NCI-H82 treated with DMSO at 0.1 percent for 48 hours (cell line): ENCODE measurements around the gene RPL5.

ENCODE experiments used
- DNase-seq: peaks from one replicate; lab custom pipeline; 2025; ENCODE audit not compliant: unreplicated experiment; lab: John Stamatoyannopoulos, UW

The RPL5 gene

DNA sequence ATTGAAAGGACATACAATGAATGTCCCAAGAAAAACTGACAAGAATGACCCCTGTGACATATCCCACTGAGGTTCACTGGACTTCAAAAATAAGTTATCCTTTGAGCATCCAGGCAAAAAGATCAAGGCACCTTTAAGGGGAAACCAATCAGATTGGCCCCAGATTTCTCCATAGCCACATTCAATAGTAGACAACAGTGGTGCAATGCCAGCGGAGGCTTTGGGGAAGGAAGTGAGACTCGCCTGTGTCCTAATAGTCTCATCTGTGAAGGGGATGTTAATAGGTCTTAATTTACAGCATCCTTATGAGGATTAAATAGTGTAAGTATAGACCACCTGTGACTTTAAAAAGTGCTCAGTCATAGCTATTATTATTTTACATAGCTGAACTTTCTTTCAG lies 21.5 kb downstream of the RPL5 start:
- peak; percentile 21 for DNase-seq

DNA sequence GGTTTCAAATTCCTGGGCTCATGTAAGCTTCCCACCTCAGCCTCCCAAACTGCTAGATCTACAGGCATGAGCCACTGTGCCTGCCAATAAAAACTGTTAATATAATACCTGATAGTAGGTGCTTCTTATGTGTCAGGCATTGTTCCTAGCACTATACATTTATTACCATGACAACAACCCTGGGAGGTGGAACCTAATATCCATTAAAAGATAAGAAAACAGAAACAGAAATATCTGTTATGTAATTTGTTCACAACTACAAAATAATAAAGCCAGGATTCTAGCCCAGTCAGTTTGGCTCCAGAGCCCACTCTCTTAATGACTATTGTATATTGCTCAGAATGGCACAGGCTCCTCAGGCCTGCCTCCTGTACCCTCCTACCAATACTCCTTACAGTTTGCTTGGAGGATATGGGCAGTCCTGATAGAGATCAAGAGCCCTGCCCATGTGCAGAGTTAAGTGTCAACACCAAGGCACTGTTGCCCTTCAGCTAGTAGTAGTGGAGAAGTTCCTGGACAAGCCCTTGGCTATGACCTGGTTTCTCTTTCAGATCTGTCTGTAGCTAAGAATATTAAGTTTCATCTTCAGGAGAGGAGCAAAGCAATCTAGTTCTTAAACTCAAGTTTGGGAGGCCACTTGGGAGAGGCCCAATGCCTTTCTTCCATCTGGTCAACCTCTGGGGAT lies 22.4 kb downstream of the RPL5 start:
- peak; percentile 47 for DNase-seq

DNA sequence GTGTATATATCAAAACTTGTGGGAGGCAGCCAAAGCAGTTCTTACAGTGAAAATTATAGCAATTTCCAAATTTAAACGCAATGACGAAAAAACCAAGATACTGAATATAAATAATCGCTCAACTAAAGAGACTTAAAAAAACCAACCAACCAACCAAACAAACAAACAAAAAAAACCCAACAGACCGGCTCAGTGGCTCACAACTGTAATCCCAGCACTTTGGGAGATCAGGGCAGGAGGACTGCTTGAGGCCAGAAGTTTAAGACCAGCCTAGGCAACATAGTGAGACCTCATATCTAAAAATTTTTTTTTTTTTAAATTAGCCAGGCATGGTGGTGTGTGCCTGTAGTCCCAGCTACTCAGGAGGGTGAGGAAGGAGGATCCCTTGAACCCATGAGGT lies 23.4 kb downstream of the RPL5 start:
- DNase-seq, result no peak

DNA sequence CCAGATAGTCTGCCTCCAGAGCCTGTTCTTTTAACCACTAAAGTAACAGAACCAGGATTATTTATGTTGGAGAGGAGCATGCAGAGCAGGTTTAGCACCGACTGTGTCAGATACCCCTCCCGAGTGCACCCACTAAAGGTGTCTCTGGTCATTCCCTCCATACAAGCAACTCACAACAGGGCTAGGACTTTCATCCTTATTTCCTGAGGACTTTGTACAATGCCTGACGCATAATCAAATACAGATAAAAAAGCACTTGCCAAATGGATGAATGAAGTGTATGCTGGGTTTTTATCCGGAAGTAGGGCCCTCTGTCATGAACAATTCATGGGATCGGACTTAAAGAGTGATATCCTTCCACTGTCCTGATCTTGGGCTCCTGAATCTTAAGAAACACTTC lies 26.0 kb downstream of the RPL5 start:
- no peak for DNase-seq

DNA sequence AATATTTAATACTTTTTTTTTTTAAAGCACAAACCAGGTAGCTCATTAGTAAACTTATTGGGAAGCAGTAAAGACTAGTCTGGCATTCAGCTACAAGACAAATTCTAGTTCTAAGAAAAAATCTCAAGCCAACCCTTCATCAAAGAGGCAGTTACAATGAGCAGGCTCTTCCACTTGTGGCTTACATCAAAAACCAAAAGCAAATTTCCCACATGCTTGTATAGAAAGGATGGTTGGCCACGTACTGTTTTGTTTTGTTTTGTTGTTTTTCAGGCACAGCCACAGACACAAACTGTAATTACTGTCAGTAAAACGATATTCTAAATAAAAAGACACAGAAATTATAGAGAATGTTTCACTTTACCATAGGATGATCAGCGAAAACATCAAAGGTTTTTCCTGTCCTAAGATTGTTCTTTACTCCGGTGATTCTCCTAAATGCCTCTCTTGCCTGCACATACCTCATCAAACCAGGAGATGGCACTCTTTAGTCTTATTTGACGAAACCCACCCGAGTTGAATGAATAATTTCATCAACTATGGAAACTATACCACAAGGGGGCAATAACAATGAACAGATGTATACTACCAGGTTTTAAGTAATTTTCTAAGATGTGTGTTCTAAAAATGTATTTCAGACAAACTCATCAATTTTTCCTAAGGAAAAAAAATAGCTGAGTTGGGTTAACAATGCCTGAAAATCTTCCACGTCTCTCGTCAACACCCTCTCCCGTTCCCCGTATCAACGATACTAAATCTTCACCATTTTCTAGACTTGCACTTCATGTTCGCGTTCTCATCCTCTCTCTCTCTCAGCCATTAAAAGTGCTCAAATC lies 26.9 kb downstream of the RPL5 start:
- peak; percentile 83 for DNase-seq

DNA sequence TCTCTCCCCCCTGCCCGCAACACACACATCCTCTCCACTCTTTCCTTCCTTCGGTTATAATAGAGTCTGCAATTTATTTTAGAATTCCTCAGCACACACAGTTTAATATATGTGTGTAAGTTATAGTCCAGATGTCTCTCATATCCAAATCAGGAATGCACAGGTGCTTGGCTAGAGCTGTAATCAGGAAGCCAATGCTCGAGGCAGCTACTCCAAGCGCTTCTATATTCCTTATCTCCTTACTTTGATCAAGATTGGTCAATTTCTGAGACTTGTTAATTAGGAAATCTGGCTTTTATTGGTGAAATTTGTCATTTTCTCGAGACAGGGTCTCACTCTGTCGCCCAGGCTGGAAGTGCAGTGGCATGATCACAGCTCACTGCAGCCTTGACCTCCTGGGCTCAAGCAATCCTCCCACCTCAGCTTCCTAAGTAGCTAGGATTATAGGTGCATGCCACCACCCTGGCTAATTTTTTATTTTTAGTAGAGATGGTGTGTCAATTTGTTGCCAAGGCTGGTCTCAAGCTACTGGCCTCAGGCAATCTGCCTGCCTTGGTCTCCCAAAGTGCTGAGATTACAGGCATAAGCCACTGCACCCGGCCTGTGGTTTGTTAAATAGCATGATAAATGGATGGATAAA lies 27.7 kb downstream of the RPL5 start:
- no peak for DNase-seq

DNA sequence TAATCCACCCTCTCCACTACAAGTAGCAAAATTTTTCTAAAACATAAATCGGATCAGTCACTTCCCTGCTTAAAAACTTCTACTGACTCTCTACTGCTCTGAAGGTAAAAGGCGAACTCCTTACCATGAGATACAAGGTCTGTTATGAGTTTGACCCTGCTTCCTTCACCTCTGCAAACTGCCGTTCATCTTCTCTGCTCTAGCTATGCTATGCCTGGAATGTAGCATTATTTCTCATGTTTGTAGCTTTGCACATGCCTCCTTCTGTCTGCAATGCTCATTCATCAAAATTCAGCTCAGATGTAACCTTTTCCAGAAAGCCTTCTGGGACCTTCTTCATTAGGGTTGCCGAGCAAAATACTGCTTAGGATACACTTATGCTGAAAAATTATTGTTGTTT lies 30.8 kb downstream of the RPL5 start:
- no peak for DNase-seq

DNA sequence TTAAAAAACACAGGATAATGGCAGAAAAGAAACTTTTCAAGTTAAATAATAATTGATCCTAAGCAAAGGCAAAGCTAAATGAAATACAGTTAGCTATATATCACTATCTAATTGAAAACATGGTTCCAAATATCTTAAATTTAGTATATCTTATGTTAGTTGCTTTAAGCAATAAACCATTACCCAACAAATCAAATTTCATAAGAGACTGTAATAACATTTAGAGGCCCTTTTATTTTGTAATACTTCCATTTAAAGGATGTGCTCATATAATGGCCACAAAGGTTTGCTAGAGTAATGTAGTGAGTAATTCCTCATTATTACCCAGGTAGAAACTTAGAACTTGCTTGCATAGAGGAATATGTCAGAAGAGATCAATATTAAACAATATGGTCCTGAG lies 32.3 kb downstream of the RPL5 start:
- no peak for DNase-seq

DNA sequence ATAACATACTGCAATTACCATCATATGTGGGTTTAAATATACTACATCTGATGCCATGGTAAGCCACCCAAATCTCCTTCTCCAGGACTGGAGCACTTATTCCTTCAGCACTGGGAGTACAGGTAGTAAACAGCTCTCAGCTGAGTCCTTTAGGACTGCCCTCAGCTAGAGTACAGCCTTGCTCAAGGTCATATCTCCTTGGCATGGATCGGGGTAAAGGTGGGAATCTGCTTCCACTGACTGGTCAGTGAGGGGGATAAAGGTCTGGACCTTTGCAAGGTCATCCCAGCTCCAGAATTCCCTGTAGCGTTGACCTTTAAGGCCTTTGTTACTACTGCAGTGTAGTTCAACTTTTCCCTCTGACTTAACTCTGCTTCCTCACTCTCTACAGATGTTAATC lies 38.8 kb downstream of the RPL5 start:
- DNase-seq, result no peak

DNA sequence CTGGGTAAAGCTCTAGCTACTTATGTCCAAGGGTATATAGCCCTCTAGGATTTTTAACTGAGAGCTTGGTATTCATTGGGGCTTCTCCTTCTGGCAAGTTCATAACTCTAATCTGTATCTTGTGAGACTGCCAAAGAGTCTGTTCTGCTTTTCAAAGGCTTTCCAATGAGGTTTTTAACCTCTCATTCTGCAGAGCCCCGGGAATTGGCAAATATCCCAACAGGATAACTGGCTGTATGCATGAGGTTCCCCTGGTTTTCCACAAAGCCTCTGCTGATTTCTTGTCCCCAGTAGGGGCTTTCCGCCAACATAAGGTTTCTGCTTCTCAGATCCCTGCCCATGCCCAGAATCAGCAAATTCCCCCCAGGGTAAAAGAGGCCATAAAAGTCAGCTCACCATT lies 40.9 kb downstream of the RPL5 start:
- DNase-seq, result no peak

DNA sequence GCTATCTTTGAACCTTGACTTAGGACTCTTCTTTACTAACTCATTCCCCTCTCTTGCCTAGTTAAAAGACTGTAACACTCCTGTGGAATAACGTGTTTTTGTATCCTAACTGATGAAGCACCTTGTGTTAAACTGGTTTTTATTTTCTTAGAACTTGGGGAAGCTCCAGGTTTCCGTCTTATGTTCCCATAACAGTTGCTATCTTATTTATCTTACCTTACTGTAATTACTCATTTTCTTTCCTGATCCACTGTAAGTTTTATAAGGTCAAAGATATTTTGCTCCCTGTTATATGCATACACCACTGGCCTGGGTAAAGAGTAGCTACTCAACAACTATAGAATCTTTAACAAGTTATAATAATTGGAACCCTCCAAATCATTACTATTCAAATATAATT lies 43.1 kb downstream of the RPL5 start:
- no peak for DNase-seq

DNA sequence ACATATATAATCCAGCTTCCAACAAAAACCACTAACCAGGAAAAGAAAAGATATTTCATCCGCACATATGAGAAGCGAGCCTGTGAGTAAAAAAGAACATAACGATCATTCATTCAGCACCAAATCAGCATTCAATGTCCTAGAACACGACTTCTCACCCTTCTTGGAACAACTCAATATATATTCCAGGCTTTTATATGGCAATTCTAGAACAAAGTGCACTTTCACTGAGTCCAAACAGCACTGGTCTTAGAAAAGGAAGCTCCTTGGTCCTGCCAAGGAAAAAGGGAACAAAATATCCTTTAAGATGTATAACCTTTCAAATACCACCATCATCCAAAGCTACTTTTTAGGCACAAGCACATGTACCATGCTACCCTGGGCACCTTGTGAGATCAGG lies 44.5 kb downstream of the RPL5 start:
- DNase-seq, result no peak

DNA sequence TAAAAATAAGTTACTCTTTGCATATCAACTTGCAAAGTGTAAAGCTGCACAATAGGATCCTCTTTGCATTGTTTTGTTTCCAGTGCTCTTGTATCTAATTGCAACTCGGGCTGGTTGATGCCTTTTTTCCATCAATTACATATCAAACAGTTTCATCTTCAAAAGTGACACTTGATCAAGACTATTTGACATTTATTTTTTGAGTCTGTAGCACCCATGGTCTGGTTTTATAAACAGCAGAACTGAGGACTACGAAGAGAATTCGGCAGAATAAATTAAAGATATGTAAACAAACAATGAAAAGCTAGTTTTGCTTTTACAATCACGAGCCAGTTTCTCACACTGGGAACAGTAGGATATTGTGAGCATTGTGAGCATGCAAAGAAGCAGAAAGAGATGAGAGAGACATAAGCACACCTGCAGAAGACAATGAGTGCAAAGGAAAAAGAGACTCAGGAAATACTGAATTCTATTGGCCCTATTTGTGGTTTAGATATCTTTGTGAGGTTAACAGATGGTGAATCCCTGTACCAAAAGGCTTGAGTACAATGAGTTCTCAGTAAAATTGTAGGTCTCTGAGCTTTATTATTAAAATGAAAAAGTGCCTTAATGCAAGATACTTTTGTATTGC lies 45.4 kb downstream of the RPL5 start:
- no peak for DNase-seq

DNA sequence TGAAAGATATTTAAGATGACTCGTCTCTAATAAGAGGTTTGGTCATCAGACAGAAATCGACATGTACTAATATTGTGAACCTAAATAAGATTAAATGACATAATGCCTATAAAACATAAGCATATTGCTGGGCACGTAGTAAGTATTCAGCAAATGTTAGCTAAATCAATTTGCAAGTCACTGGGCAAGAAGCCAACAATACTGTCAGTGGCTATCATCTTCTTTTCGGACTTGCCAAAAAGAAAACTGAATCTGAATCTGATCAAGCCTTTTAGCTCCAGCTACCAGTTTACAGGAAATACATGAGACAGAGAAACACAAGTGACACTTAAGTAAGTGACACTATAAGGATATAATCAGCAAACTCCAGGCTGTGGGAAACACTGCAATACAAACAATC lies 46.0 kb downstream of the RPL5 start:
- DNase-seq, result peak; percentile 36

DNA sequence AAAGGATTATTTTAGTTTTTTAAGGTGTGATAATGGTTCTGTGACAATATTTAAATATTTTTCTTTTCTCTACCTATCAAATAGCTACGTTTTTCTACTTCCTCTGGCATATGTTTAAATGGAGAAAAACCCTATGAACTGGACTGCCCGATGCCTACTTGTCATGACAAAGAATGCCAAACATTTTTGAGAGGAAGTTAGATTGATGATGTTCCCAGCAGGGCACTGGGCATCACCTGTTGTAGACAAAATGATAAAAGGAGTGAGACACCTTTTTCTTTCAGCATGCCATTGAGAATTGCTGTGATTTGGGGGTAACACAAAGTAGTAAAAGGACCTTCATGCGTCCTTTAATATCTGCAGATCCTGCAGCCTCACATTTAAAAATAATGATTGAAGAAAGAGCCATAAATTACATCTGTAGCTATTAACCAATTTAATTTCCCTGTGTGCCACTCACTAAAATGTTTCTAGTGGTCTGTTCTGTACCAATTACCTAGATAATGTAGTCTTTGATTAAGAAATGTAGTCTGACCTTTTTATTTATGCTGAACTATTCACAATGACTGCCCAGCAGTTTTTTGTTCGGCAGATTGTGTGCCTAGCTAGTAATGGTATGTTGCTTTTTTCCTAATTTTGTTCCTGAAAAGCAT lies 47.6 kb downstream of the RPL5 start:
- DNase-seq, result no peak

DNA sequence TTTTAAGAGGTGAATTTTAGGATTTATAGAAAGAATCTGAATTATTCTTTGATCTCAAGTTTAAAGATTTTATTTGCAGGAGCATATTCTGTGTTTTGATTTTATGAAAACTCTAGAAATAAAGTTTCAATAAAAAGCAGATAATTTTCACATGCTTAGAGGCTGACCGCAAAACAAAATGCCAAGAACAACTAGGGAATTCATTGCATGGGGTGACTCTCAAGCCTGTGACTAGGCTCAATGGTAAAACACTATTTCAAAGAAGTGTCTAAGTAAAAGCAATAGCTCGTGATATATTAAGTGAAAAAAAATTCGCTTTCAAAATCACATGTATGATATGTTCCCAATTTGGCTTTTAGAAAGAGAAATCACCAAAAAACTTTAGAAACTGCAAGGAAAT lies 49.6 kb downstream of the RPL5 start:
- no peak for DNase-seq

DNA sequence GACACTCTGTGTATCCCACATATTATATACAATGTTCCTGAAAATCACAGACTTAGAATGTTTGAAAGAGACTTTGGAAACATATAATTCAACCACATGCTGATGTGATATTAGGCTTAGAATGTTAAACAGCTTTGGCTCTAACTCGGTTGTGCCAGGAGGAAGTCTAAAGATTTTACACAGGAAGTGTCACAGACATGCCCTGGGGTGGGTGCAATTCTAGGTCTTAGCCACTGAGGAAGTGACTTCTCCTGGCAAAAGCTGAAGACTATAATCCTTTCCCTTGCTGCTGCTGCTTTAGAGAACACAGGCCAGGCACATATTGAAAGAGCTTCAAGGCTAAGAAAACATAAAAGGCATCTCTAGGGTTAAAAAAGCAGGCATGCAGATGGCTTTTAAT lies 51.0 kb downstream of the RPL5 start:
- DNase-seq, result no peak

DNA sequence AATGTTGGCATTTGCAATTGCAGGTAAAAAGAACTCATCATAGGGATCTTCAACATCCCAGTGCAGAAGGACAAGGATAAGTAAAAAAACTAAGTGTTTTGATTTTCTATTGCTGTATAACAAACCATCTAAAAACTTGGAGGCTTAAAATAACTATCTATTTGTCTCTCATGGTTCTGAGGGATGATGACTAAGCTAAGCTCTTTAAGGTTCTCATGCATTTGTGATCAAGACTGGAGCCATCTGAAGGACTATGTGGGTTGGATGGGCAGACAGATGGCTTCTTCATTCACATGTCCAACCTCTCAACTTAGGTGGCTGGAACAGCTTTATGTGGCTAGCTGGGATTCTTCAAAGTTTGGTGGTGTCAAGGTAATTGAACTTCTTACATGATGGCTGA lies 51.5 kb downstream of the RPL5 start:
- no peak for DNase-seq

DNA sequence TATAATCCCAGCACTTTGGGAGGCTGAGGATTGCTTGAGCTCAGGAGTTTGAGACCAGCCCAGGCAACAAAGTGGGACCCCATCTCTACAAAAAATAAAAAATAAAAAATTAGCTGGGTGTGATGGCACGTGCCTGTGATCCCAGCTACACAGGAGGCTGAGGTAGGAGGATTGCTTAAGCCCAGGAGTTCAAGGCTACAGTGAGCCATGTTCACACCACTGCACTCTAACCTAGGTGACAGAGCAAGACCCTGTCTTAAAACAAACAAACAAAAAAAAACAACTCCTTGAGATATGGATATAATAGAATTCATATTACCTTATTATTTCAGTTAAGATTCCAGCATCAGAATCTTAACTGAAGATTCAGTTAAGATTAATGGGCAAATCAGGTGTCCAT lies 52.4 kb downstream of the RPL5 start:
- no peak for DNase-seq

DNA sequence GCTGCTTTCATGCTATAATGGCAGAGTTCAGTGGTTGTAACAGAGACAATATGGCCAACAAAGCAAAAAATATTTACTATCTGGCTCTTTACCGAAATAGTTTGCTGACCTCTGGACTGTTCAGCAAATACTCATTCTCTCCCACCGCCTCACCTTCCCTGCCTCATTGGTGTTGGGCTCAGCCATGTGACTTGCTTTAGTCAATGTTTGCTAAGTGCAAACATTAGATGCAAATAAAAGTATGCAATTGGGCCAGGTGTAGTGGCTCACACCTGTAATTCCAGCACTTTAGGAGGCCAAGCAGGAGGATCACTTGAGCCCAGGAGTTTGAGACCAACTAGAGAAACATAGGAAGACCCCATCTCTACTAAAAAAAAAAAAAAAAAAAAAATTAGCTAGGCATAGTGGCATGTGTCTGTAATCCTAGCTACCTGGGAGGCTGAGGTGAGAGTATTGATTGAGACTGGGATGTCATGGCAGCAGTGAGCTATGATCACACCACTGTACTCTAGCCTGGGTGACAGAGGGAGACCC lies 55.1 kb downstream of the RPL5 start:
- DNase-seq, result no peak

DNA sequence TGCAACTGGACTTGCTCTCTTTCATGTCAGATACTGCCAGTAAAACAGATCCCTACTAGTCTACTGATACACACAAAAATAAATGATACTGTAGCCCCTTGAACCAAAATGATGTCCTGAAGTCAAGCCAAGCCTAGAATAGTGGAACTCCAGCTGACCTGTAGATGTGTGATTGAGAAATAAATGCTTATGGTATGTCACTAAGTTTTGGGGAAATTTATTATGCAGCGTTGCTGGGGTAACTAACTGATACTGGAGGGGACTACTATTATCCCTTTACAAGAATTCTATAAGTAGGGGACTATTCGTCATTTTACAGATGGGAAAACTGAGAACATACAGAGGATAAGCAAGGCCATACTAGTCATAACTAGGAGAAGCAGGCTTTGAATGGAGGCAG lies 55.6 kb downstream of the RPL5 start:
- DNase-seq, result no peak
